ENCODE data around the gene MRPL37.

Gene MRPL37

GRCh38 chr1:54257876-54258275, 57.9 kb downstream of the MRPL37 start:
- ChIA-PET POLR2A (no interaction called here), CTCF (interaction anchor here (0.6 kb wide), 1 partner anchor 258 kb away, joined by 3 read pairs; no protein-coding TSS in a partner anchor)
- Histone ChIP-seq H3K27ac (ENCODE audit: extremely low read depth, low read depth, low read length) (no peak overlapping the region), H3K4me1 (ENCODE audit: control insufficient read depth, insufficient read depth, low read length) (0 out of 2 replicates have a peak, but pooled peaks cover 4% of the 10 kb centered on the region), H3K36me3 (ENCODE audit: control insufficient read depth in 2 of 2, insufficient read depth in 1 of 2, low read length in 2 of 2) (no peaks in the 10 kb centered on the region), H3K4me3 (ENCODE audit: low read depth, low read length) (no peak overlapping the region), H3K9me3 (ENCODE audit: control insufficient read depth, insufficient read depth, low read depth, low read length) (no peaks in the 10 kb centered on the region)
- TF ChIP-seq ZNF561 (tag by site-specific recombination; IDR thresholded peaks at IDR 0.05; ENCODE audit: borderline replicate concordance) (no peak), ZNF394 (tag by site-specific recombination; IDR thresholded peaks at IDR 0.05; ENCODE audit: borderline replicate concordance) (no peak), CTCF (tag by site-specific recombination; IDR thresholded peaks at IDR 0.05) (no peak), ZNF514 (tag by site-specific recombination; IDR thresholded peaks at IDR 0.05) (no peak), KLF1 (tag by site-specific recombination; IDR thresholded peaks at IDR 0.05) (no peak), ZNF354C (tag by site-specific recombination; IDR thresholded peaks at IDR 0.05; ENCODE audit: borderline replicate concordance, low read depth) (no peak), SCRT1 (tag by site-specific recombination; IDR thresholded peaks at IDR 0.05; ENCODE audit: borderline replicate concordance) (no peak), ZNF596 (tag by site-specific recombination; IDR thresholded peaks at IDR 0.05) (no peak), ZFP3 (tag by site-specific recombination; IDR thresholded peaks at IDR 0.05; ENCODE audit: low read depth) (no peak), ZNF837 (tag by site-specific recombination; IDR thresholded peaks at IDR 0.05) (no peak)
- TF ChIP-seq, protein P1, sequence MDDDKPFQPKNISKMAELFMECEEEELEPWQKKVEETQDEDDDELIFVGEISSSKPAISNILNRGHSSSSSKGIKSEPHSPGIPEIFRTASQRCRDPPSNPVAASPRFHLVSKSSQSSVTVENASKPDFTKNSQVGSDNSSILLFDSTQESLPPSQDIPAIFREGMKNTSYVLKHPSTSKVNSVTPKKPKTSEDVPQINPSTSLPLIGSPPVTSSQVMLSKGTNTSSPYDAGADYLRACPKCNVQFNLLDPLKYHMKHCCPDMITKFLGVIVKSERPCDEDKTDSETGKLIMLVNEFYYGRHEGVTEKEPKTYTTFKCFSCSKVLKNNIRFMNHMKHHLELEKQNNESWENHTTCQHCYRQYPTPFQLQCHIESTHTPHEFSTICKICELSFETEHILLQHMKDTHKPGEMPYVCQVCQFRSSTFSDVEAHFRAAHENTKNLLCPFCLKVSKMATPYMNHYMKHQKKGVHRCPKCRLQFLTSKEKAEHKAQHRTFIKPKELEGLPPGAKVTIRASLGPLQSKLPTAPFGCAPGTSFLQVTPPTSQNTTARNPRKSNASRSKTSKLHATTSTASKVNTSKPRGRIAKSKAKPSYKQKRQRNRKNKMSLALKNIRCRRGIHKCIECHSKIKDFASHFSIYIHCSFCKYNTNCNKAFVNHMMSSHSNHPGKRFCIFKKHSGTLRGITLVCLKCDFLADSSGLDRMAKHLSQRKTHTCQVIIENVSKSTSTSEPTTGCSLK (tag by site-specific recombination; IDR thresholded peaks at IDR 0.05) = no peak
- TF ChIP-seq, protein P2, sequence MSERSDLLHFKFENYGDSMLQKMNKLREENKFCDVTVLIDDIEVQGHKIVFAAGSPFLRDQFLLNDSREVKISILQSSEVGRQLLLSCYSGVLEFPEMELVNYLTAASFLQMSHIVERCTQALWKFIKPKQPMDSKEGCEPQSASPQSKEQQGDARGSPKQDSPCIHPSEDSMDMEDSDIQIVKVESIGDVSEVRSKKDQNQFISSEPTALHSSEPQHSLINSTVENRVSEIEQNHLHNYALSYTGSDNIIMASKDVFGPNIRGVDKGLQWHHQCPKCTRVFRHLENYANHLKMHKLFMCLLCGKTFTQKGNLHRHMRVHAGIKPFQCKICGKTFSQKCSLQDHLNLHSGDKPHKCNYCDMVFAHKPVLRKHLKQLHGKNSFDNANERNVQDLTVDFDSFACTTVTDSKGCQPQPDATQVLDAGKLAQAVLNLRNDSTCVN (tag by site-specific recombination; optimal IDR thresholded peaks at IDR 0.05) = no peak
- TF ChIP-seq, protein P3, sequence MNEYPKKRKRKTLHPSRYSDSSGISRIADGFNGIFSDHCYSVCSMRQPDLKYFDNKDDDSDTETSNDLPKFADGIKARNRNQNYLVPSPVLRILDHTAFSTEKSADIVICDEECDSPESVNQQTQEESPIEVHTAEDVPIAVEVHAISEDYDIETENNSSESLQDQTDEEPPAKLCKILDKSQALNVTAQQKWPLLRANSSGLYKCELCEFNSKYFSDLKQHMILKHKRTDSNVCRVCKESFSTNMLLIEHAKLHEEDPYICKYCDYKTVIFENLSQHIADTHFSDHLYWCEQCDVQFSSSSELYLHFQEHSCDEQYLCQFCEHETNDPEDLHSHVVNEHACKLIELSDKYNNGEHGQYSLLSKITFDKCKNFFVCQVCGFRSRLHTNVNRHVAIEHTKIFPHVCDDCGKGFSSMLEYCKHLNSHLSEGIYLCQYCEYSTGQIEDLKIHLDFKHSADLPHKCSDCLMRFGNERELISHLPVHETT (tag by site-specific recombination; IDR thresholded peaks at IDR 0.05) = no peak
- TF ChIP-seq, protein P4, sequence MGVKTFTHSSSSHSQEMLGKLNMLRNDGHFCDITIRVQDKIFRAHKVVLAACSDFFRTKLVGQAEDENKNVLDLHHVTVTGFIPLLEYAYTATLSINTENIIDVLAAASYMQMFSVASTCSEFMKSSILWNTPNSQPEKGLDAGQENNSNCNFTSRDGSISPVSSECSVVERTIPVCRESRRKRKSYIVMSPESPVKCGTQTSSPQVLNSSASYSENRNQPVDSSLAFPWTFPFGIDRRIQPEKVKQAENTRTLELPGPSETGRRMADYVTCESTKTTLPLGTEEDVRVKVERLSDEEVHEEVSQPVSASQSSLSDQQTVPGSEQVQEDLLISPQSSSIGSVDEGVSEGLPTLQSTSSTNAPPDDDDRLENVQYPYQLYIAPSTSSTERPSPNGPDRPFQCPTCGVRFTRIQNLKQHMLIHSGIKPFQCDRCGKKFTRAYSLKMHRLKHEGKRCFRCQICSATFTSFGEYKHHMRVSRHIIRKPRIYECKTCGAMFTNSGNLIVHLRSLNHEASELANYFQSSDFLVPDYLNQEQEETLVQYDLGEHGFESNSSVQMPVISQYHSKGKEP (tag by site-specific recombination; IDR thresholded peaks at IDR 0.05) = no peak

- no peak overlapping the region for H3K4me3 ChIP-seq (ENCODE audit: low read depth, low read length)
- no peaks in the 10 kb centered on the region for H3K4me1 ChIP-seq (ENCODE audit: control insufficient read depth, insufficient read depth, low read length)
- no peaks in the 10 kb centered on the region for H3K9me3 ChIP-seq (ENCODE audit: control insufficient read depth, insufficient read depth, low read depth, low read length)
- CTCF ChIA-PET = no interaction called here
- H3K27ac ChIP-seq (ENCODE audit: extremely low read depth, low read depth, low read length) = no peak overlapping the region
- H3K36me3 ChIP-seq (ENCODE audit: control insufficient read depth in 2 of 2, insufficient read depth in 1 of 2, low read length in 2 of 2) = no peaks in the 10 kb centered on the region
- POLR2A ChIA-PET = no interaction called here
- TF ChIP-seq ZNF768 (tag by site-specific recombination; IDR thresholded peaks at IDR 0.05) (no peak), BCL11B (tag by site-specific recombination; IDR thresholded peaks at IDR 0.05; ENCODE audit: low read depth) (no peak), ZNF677 (tag by site-specific recombination; IDR thresholded peaks at IDR 0.05) (no peak), ZFP37 (tag by site-specific recombination; IDR thresholded peaks at IDR 0.05) (no peak), ZNF623 (tag by site-specific recombination; IDR thresholded peaks at IDR 0.05) (no peak), ZNF211 (tag by site-specific recombination; IDR thresholded peaks at IDR 0.05; ENCODE audit: low read depth) (no peak), ZNF658 (tag by site-specific recombination; IDR thresholded peaks at IDR 0.05) (no peak), ZFHX2 (tag by site-specific recombination; conservative IDR thresholded peaks at IDR 0.05) (no peak), ZFP41 (tag by site-specific recombination; IDR thresholded peaks at IDR 0.05; ENCODE audit: borderline replicate concordance) (no peak), ZNF146 (tag by site-specific recombination; IDR thresholded peaks at IDR 0.05) (no peak), IKZF3 (tag by site-specific recombination; IDR thresholded peaks at IDR 0.05) (no peak)
- TF ChIP-seq, protein P5, sequence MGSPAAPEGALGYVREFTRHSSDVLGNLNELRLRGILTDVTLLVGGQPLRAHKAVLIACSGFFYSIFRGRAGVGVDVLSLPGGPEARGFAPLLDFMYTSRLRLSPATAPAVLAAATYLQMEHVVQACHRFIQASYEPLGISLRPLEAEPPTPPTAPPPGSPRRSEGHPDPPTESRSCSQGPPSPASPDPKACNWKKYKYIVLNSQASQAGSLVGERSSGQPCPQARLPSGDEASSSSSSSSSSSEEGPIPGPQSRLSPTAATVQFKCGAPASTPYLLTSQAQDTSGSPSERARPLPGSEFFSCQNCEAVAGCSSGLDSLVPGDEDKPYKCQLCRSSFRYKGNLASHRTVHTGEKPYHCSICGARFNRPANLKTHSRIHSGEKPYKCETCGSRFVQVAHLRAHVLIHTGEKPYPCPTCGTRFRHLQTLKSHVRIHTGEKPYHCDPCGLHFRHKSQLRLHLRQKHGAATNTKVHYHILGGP (tag by site-specific recombination; IDR thresholded peaks at IDR 0.05) = no peak
These were observed 59.7 kb downstream of the MRPL37 start for GRCh38 chr1:54259546-54260140.

Data from HEK293 (cell line).